ENCODE results near the gene ITGB1.
"Not testable (repeated sequence)": the region's sequence is repeated elsewhere in the genome, so short reads cannot be mapped to it uniquely, and the experiment has no call there.

The ITGB1 gene

DNA sequence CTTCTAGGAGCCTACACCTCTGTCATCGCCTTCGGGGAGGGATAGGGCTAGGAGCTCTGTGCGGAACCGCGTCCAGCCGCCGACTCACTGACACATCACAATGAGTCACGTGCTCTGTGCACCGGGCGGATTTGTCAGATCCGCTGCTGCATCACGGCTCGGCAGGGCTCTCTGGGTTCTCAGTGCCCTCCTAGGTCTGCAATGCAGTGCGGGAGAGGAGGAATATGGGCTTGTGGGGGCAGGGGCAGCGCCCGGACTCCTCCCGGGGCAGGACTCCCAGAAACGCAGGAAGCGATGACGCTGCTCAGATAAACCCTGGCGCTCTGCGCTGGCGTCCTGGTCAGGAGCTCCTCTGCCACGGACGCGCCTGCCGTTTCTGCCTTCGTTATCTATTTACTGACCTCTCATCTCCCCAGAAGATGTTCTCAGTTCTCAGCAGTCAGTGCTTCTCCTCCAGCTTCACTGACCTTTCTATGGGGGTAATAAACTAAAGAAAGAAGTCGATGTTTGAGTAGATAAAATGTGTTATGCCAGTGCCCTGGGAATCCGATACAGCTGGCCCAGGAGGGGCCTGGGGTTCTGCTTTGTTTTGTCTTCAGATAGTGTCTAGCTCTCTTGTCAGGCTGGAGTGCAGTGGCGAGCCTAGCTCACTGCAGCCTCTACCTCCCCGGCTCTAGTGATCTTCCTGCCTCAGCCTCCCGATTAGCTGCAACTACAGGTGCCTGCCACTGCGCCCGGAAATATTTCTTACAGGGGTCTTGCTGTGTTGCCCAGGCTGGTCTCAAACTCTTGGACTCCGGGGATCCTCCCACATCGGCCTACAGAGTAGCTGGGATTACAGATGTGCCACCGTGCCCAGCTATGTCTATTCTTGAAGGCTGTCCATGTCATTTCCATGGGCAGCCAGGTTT, 22.8 kb upstream of the ITGB1 start:
- peak; percentile 65 to 66 for DNase-seq (ENCODE audit: low read depth in 2 of 2)

DNA sequence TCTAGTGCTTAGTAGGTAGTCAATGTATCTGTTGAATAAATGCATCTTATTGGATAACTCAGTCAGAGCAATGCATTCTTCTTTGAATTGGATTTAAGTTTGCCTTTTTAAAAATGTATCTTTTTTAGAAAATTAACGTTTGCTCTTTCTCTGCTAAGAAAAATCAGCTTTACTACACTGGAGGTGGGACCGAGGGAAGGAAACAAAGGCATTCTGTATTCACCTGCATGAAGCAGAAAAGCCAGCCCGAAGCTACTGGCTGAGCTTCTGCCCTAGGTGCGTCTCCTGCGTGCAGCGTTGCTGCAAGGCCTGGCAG, 22.2 kb upstream of the ITGB1 start:
- no peak for DNase-seq (ENCODE audit: low read depth in 2 of 2)

DNA sequence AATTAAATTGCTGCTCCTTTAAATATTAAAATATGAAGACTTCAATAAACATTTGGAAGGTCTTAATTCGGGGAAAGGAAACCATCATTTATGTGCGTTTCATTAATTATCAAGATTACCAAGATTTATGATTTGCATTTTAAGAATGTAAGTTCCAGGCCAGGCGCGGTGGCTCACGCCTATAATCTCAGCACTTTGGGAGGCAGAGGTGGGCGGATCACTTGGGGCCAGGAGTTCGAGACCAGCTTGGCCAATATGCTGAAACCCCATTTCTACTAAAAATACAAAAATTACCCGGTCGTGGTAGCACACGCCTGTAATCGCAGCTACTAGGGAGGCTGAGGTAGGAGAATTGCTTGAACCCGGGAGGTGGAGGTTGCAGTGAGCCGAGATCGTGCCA, 21.7 kb upstream of the ITGB1 start:
- not testable (repeated sequence) for DNase-seq (ENCODE audit: low read depth in 2 of 2)

DNA sequence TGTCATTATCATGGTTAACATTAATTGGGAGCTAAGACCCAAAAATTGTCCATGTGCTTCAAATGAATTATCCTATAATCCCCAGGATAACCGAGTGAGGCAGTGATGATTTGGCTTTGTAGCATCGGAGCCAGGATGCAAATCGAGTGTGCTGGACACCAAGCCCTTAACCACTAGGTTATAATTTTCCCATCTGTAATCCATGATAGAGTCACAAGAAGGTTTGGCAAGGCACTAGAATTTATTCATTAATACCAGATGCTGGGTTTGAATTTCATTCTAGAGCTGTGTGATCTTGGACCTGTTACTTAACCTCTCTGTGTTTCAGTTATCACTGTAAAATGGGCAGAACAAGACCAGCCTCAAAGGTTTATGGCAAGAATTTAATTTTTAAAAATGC, 21.0 kb upstream of the ITGB1 start:
- no peak for DNase-seq (ENCODE audit: low read depth in 2 of 2)

DNA sequence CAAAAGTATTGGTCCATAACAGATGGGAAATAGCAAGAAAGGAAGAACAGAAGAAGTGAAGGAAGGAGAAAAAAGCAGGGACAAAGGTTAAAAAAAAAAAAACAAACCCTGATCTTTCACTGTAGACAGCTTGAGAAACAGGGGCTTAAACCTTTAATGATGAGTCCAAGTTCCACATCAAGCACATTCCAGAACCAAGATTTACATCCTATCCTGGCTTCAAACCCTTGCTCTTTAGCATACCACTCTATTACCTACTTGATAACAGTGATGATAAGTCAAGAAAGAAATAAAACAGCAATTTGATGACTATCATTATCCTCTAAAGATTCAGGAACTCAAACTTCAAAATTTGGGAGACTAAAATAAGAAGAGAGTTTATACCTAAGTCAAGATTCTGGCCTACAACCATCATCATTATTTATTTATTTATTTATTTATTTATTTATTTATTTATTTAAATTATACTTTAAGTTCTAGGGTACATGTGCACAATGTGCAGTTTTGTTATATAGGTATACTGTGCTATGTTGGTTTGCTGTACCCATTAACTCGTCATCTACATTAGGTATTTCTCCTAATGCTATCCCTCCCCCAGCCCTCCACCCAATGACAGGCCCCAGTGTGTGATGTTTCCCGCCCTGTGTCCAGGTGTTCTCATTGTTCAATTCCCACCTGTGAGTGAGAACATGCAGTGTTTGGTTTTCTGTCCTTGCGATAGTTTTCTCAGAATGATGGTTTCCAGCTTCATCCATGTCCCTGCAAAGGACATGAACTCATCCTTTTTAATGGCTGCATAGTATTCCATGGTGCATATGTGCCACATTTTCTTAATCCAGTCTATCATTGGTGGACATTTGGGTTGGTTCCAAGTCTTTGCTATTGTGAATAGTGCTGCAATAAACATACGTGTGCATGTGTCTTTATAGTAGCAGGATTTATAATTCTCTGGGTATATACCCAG, 20.1 kb upstream of the ITGB1 start:
- not testable (repeated sequence) for DNase-seq (ENCODE audit: low read depth in 2 of 2)

DNA sequence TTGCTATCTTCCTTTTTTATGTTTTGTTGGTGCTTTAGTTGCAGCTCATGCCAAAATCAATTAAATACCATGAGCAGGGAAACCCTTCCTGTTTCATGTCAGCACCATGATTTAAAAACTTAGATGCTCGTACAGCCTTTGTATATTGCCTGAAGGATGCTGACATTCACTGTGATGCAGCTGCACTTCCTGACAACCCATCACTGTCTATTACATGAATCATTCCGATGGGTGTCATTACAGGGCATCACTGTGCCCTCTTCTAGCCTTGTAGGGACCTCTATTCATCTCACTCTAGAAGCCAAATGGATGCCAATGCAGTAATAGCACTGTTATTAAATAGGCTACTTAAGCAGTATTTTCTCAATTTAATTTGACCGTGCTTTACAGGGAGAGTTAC, 18.3 kb upstream of the ITGB1 start:
- no peak for DNase-seq (ENCODE audit: low read depth in 2 of 2)

DNA sequence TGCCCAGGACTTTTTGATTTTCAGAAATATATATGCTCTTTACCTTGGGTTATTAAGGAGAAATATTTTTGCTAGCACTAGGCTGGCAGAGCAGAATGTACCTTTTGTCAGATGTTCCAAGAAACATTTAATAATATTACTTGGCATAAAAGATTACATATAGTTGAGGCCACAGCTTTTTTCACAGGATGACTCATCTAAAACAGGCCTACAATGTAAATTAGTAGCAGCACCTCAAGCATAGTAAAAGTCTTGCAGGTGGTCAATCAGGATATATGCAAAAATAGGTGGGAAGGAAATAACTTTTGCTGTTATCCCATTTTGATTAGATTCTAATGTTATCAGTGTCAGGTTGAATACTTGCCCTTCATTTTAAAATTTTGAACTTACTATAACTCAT, 14.9 kb upstream of the ITGB1 start:
- DNase-seq (ENCODE audit: low read depth in 2 of 2), result no peak

DNA sequence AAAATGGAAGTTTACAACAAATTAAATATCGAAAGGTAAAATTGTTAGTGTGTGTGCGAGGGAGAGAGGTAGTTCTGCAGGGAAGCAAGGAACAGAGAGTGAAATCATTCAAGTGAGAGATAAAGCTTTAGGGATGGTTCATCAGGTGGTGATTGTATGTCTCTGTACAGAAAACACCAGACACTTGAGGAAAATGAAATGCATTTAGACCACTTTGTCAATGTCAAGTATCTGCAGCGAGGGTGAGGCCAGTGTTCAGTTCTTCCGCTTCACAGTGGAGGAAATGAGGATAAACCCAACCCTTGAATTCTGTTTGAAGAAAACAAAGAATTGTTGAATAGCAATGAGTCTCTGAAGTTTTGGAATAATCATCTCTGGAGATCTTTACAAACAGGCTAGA, 14.4 kb upstream of the ITGB1 start:
- no peak for DNase-seq (ENCODE audit: low read depth in 2 of 2)

DNA sequence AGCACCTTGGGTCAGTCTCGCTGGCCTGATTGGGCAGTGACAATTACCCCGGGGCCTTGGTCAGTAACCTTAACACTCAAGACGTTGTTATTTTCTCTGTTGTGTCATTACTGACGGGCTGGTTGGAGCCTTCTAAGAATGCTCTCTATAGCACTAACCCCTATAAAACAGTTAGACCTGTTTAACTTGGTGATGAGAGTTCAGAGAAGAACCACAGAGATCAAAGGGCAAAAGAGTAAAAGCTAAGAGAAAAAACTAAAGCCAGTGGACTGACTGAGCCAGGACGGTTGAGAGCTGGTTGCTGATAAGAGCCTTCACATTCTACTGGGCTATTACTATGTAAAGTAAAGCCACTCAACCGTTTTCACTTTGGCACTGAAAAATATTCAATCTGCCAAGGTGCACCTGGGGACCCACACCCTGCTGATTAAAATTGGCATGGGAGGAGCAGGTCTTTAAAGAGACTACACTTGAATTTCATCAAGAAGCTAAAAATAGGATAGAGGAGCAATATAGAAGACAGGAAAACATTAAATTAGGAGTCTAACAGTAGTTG, 13.6 kb upstream of the ITGB1 start:
- no peak for DNase-seq (ENCODE audit: low read depth in 2 of 2)

DNA sequence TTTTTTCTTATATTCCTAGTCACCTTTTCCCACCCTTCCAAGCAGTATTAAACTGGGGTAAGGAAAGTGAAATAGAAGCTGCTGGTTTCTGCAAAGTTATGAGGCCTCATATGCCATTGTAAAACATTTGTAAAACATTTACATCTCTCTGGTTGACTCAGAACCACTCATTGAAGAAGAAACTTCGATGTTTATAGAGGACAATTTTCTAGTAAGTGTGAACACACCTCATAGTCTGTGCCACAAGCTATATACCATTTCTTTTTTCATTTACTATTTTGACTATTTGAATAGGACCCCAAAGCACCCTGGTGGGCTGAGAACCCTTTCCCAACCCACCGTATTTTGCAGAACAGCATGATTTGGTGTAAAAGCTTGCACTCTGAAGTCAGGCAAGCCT, 12.9 kb upstream of the ITGB1 start:
- no peak for DNase-seq (ENCODE audit: low read depth in 2 of 2)

DNA sequence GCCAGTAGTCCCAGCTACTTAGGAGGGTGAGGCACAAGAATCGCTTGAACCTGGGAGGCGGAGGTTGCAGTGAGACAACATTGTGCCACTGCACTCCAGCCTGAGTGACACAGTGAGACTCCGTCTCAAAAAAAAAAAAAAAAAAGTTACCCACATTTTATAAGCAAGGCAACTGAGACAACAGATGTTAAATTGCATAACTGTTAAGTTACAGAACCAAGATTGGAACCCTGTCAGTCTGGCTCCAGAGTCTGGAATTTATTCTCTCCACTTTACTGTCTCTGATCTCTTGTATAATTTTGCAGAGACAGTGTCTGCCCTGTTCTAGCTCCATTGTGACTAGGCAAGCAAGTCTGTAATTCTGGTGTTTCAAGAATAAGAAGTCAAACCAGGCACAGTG, 6.2 kb upstream of the ITGB1 start:
- DNase-seq (ENCODE audit: low read depth in 2 of 2), result no peak

DNA sequence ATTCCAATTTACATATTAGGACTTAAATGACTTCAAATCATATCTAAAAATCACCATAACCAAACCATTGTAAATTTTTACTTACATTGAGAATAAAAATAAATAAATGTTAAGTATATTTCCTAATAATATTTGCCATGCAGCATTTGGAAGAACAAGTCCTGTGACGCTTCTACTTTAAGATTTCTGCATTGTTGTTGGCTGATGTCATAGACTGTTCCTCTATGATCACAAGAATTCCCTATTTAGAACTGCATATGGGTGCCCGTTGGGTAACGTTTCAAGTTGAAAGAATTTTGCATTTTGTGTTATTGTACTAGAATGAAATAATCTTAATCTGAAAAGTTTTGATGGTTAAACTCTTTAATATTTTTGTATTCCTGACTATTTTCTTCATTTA, 5.1 kb upstream of the ITGB1 start:
- no peak for DNase-seq (ENCODE audit: low read depth in 2 of 2)

DNA sequence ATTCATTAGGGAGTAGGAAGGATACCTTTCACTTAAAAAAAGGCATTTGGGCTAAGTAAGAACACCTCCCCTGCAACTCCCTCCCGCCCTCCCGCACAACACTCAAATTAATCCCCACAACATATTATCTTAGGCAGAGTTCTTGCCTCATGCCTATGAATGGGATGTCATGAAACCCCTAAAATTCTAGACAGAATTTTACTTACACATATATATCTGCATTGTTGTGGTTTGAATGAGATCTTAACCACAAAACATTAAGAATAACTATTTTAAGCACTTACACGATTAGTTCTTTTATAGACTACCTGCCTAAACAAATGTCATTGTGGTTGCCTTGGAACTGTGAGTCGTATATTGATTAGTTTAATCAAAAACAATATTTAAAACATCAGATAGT, 4.5 kb upstream of the ITGB1 start:
- DNase-seq (ENCODE audit: low read depth in 2 of 2), result no peak

DNA sequence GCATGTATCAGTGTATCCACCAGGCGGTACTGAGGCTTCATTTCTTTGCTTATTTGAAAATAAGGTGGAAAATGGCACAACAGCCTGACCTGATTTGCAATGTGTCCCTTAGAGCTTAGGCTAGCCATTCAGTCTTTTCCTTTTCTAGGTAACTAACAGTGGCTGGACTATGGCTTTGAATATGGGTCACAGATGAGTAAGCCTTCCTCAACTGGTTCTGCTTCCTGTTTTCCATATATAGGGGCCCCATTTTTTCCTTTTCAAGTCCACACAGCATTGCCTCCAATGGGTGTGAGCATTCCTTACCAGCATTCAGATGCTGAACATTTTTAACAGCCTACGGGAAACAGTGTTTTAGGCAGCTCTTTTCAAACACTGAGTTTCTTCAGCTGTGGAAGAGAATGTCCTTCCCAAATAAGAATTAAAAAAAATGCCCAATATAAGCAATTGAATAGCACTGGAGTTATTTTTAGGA, 3.9 kb upstream of the ITGB1 start:
- DNase-seq (ENCODE audit: low read depth in 2 of 2), result no peak

DNA sequence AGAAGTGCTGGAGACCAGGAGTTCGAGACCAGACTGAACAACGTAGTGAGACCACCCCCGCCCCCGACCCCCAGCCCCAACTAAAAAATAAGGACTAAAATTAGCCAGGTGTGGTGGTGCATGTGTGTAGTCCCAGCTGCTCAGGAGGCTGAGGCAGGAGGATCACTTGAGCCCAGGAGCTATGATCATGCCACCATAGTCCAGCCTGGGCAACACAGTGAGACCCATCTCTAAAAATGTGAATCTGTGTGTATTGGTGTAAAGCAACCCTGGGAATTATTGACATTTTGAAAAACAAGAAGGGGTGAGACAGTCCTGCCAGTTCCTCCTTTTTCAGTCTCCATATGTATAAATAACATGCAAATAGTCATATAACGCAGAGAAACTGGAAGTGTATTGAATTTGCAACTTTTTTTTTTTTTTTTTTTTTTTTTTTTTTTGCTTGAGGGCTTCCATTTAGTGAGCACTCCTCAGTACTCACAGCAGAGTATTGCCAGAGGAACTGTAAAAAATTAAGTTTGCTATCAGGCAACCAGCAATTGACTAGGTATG, 3.4 kb upstream of the ITGB1 start:
- no peak for DNase-seq (ENCODE audit: low read depth in 2 of 2)

DNA sequence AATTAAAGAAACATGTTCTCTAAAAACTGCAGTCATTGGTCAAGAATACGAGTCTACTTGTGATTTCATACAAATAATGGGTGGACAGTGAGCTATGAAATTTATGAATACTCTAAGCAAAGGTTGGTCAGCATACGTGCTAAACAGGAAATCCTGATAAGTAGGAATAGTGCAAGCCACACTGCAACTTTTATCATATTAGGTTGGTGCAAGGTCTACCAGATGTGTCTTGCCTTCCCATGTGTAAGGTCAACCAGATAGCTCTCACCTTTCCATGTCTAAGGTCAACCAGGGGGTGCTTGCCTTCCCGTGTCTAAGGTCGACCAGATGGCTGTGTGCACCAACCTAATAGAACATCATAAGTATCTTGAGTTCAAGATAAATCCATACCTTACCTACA, 2.0 kb upstream of the ITGB1 start:
- DNase-seq (ENCODE audit: low read depth in 2 of 2), result no peak

DNA sequence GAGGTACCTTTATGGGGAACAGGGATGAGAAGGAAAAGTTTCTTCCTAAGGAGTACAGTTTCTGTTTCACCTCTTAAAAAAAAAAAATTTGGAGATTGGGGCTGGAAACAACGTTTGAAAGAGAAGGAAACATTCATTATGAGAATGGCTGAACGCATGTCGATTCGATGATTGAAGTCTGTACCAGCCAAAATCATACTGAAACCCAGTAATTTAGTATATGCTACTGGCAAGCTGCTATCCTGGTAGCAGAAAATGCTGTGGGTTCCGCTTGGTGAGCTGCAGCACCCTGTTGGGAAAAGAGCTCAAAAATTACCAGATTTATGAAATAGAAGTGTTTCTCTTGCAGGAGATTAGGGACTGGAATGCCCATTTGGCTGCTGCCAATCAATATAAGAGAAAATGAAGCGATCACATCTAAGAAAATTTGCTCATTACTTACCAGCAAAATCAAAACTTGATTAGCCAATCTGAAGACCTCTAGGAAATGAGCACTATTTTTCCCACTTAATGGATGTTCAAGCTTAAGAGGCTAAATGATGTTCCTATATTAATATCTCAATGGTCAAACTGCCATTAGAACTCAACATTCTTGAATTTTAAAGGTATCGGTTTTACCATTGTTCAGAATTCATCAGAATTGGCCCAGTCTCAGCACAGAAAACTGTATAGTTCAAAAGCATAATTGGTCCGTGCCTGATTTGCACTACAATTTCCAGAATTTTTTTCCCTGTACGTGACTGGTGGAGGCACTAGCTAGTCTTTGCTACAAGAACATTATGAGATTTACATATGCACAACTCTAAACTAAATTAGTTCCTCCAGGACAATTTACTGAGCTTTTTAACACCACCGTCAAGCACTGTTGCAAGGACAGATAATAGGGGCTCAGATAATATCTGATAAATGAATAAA, 1.2 kb upstream of the ITGB1 start:
- no peak for DNase-seq (ENCODE audit: low read depth in 2 of 2)

DNA sequence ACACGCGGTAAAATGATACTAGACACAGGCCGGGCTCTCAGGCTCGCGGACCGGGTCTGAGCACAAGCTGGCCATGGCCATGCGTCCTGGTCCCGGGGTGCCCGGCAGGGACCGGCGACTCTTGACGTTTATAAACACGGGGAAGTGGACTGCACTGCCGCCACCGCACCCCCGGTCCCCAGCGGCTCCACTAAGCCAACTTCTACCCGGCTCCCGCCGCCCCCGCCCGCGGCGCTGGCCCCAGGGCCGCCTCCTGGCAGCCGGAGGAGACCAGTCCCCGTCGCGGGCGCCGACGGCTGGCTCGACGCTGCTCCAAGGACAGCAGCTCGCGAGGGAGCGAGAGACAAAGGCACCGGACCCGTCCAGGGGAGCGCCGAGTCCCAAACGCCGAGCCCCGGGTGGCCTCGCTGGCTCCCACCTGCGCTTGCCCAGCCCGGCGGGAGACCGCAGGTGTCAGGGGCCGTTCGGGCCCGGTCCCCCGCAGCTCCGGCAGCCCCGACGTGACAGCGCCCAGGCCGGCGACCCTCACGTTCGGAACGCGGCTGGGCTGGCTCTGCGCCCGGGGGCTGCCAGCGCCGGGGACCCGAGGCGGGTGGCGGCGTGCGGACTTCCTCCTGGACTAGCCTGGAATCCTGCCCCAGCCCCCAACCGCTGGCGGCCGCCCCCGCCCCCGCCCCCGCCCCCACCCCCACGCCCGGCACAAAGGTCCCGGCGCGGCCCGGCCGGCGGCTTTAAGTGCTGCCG, 517 bp downstream of the ITGB1 start:
- no peak for DNase-seq (ENCODE audit: low read depth in 2 of 2)

DNA sequence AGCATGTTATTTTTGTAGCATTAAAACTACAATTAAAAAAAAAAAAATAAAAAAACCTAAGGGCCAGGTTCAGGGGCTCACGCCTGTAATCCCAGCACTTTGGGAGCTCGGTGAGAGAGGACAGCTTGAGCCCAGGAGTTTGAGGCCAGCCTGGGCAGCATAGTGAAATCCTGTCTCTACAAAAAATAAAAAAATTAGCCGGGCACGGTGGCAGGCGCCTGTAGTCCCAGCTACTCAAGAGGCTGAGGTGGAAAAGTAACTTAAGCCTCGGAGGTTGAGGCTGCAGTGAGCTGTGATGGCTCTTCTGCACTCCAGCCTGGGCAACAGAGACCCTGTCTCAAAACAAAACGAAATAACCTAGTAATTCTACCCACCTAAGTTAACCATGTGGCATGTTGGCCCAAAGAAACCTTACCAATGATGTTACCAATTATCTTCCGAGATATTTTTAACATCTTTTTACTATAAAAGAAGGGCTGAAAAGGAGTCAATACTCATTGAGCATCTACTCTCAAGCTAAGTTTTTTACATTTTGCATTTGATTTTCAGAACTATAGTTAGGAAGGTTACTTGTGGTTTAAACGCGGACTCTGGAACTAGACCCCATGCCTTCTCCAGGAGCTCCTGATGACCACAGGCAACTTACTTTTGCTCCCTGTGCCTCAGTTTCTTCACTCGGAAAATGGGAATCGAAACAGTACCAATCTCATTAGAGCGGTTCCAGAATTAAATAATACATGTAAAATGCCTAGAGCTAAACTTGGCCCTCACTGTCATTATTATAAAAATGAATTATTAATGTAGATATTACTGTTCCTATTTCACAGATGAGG, 1.4 kb downstream of the ITGB1 start:
- DNase-seq (ENCODE audit: low read depth in 2 of 2), result no peak

Data from stimulated activated CD8-positive, alpha-beta memory T cell treated with anti-CD3 and anti-CD28 coated beads, Interleukin-7, amount 100 ng/mL, for 1 hour (primary cell).